Upper lobe of left lung (tissue), 6 donors: ENCODE results near the gene DAPK3. TPM values are rescaled to one million over a fixed set of nuclear protein-coding genes. Genes with fewer than 3 reads are reported as not detected.

Experiments
- ATAC-seq, 2 donors: fragments of 200-7000 bp; cut with Tn5 transposase; one replicate each; pipeline ENCODE4 v1.9.1; 2022; ENCODE audit warnings: mild to moderate bottlenecking in 2 of 2, moderate library complexity in 2 of 2; ENCODE audit not compliant: low FRiP score in 2 of 2
- DNase-seq, 2 donors: peaks; one replicate each; pipeline ENCODE4 v3.0.0-alpha.2; 2019 to 2020
- H3K27ac ChIP-seq, 4 donors: fragments of 200-600 bp; sonication (generic); one replicate each; pipeline ENCODE4 v1.5.1; 2016 to 2019
- H3K27me3 ChIP-seq, 4 donors: fragments of 200-600 bp; sonication (generic); one replicate each; pipeline ENCODE4 v1.5.1; 2017 to 2019
- H3K36me3 ChIP-seq, 4 donors: fragments of 200-600 bp; sonication (generic); one replicate each; pipeline ENCODE4 v1.5.1; 2016 to 2019
- H3K4me1 ChIP-seq, 4 donors: fragments of 200-600 bp; sonication (generic); one replicate each; pipeline ENCODE4 v1.5.1; 2018 to 2019
- H3K4me3 ChIP-seq, 4 donors: fragments of 200-600 bp; sonication (generic); one replicate each; pipeline ENCODE4 v1.5.1; 2017 to 2019; ENCODE audit warnings: mild to moderate bottlenecking in 2 of 4, moderate library complexity in 1 of 4
- H3K9me3 ChIP-seq, 4 donors: fragments of 200-600 bp; sonication (generic); one replicate each; pipeline ENCODE4 v1.5.1; 2018 to 2019
- CTCF ChIP-seq, 6 experiments: fragments of 450-650 bp in 4 of 6; fragments of 200-600 bp in 2 of 6; sonication (generic) in 2 of 6; IDR thresholded peaks; one replicate each; pipeline ENCODE4 v1.5.1; 2016 to 2019; ENCODE audit warnings: antibody characterized with exemption in 6 of 6
- EP300 ChIP-seq, 4 donors: sonication (generic); formaldehyde crosslinking; IDR thresholded peaks; one replicate each; pipeline ENCODE4 v1.5.1; 2017; ENCODE audit warnings: antibody characterized with exemption in 4 of 4, control low read depth in 2 of 4
- POLR2A ChIP-seq, 4 donors: fragments of 450-650 bp; IDR thresholded peaks; one replicate each; pipeline ENCODE4 v1.5.1; 2016 to 2017; ENCODE audit warnings: antibody characterized with exemption in 4 of 4, mild to moderate bottlenecking in 2 of 4
- POLR2AphosphoS5 ChIP-seq, 2 donors: sonication (generic); formaldehyde crosslinking; IDR thresholded peaks; one replicate each; pipeline ENCODE4 v1.5.1; 2017; ENCODE audit warnings: antibody characterized with exemption in 2 of 2
- WGBS, 2 donors: methylation state at CpG; one replicate each; pipeline ENCODE4 v1.1.5; 2017 to 2018; 5-methylcytosine and 5-hydroxymethylcytosine counted together
- total RNA-seq, 6 donors: library from RNA; depleted of rRNA in 4 of 6; stranded (reverse); fragments of >200 nt in 4 of 6; gene quantifications; one replicate each; pipeline versions ENCODE4 v1.1.0 to v1.2.1, GENCODE V29; 2016 to 2021
- donor health status: DM: no; HTN: no; CAD: no; lungs with moderate emphysema.
- donor health status: DM: no; HTN: yes; CAD: no; lungs with severe emphysema.

The DAPK3 gene
- total RNA-seq, 6 donors from 2014 or later = 54.3 to 107 (median 80.6) TPM

- DNase-seq (no peak), ATAC-seq (no peak)
- H3K9me3 ChIP-seq = no peaks in the 10 kb centered on the region
- no peaks in the 10 kb centered on the region for H3K27me3 ChIP-seq
- 84 to 85% methylated on average over 6 of the region's 6 CpGs for WGBS, 2 donors
- TF ChIP-seq EP300 (IDR thresholded peaks at IDR 0.05) = no peak
- TF ChIP-seq POLR2AphosphoS5 (IDR thresholded peaks at IDR 0.05) = no peak
- no peak for TF ChIP-seq POLR2A (IDR thresholded peaks at IDR 0.05)
- TF ChIP-seq CTCF (IDR thresholded peaks at IDR 0.05) = no peak
- H3K36me3 ChIP-seq = no peaks in the 10 kb centered on the region
- no peak overlapping the region for H3K4me3 ChIP-seq
- H3K27ac ChIP-seq = no peak overlapping the region
- no peaks in the 10 kb centered on the region for H3K4me1 ChIP-seq
Measured at GRCh38 chr19:3995607-3996006, 24.7 kb upstream of the DAPK3 start.

- DNase-seq = no peak
- TF ChIP-seq EP300 (IDR thresholded peaks at IDR 0.05) (no peak), CTCF (IDR thresholded peaks at IDR 0.05) (no peak), POLR2A (IDR thresholded peaks at IDR 0.05) (no peak), POLR2AphosphoS5 (IDR thresholded peaks at IDR 0.05) (no peak)
- H3K27me3 ChIP-seq = no peaks in the 10 kb centered on the region
- H3K9me3 ChIP-seq = no peaks in the 10 kb centered on the region
- no peaks in the 10 kb centered on the region for H3K36me3 ChIP-seq
- H3K4me1 ChIP-seq = peaks cover 20 to 30% (median 21%) of the 10 kb centered on the region in 4 donors
- no peak overlapping the region for H3K27ac ChIP-seq
- WGBS, 2 donors = 68 to 74% methylated on average over 3 of the region's 3 CpGs
- ATAC-seq = no peak
- H3K4me3 ChIP-seq = no peak overlapping the region
Measured at GRCh38 chr19:3990815-3991117, 19.9 kb upstream of the DAPK3 start.

- peak overlapping the region in 1 of 4 donors; percentile 98 for H3K27ac ChIP-seq
- WGBS, 2 donors = 10 to 11% methylated on average over 30 of the region's 30 CpGs
- peak; percentile 65 to 84 for ATAC-seq
Measured at GRCh38 chr19:3987619-3988371, 16.9 kb upstream of the DAPK3 start.

GRCh38 chr19:3986260-3987041 lies 15.6 kb upstream of the DAPK3 start:
- peaks cover 39 to 63% (median 41%) of the 10 kb centered on the region in 4 donors for H3K4me1 ChIP-seq

More at GRCh38 chr19:3987619-3988371, 16.9 kb upstream of the DAPK3 start:
- peak; percentile 93 to 97 for DNase-seq
- Histone ChIP-seq H3K27me3 (no peaks in the 10 kb centered on the region), H3K4me3 (peak overlapping the region in 3 of 4 donors; percentile 13 to 73 (median 23)), H3K36me3 (peaks cover 11 to 17% (median 14%) of the 10 kb centered on the region in 4 donors), H3K9me3 (no peaks in the 10 kb centered on the region), H3K4me1 (peaks cover 37 to 52% (median 39%) of the 10 kb centered on the region in 4 donors)
- TF ChIP-seq POLR2AphosphoS5 (IDR thresholded peaks at IDR 0.05) (no peak), POLR2A (IDR thresholded peaks at IDR 0.05) (no peak), EP300 (IDR thresholded peaks at IDR 0.05) (no peak), CTCF (IDR thresholded peaks at IDR 0.05) (peak; percentile 58 to 84 (median 72))

More at GRCh38 chr19:3986260-3987041, 15.6 kb upstream of the DAPK3 start:
- peak; percentile 67 to 70 for ATAC-seq
- 3 to 5% methylated on average over 21 of the region's 21 CpGs for whole genome bisulfite sequencing, 2 donors
- Histone ChIP-seq H3K27me3 (no peaks in the 10 kb centered on the region), H3K27ac (peak overlapping the region; percentile 90 to 98 (median 94)), H3K4me3 (peak overlapping the region in 3 of 4 donors; percentile 73 to 91 (median 83)), H3K9me3 (no peaks in the 10 kb centered on the region), H3K36me3 (peaks cover 24 to 30% (median 28%) of the 10 kb centered on the region in 4 donors)
- TF ChIP-seq CTCF (IDR thresholded peaks at IDR 0.05) (peak; percentile 42 to 77 (median 58)), EP300 (IDR thresholded peaks at IDR 0.05) (no peak), POLR2AphosphoS5 (IDR thresholded peaks at IDR 0.05) (no peak)
- DNase-seq = peak in 1 of 2 donors; percentile 61
